IMR-90 (cell line): Measurements from ENCODE around the gene FABP7. TPM values are rescaled to one million over a fixed set of nuclear protein-coding genes. Genes with fewer than 3 reads are reported as not detected.

ENCODE experiments used
- ATAC-seq: fragments of 200-7000 bp; cut with Tn5 transposase; 2 replicates; pipeline ENCODE4 v1.9.1; 2020; ENCODE audit warnings: low read depth, mild to moderate bottlenecking, moderate library complexity
- BruUV-seq: library from RNA; stranded (reverse); fragments of 400-500 nt; replicated peaks from 2 replicates; lab custom pipeline; 2021; lab: Mats Ljungman, UMichigan
- CTCF ChIA-PET: fragments of 300-600 bp; formaldehyde crosslinking; extraction: SDS; loops from one replicate; lab custom pipeline; 2021; ENCODE audit warnings: antibody characterized with exemption; lab: Yijun Ruan, JAX
- POLR2A ChIA-PET: fragments of 300-600 bp; sonication (Branson Sonifier 250); formaldehyde crosslinking; loops from one replicate; lab custom pipeline; 2022; ENCODE audit warnings: antibody characterized with exemption; ENCODE audit not compliant: unreplicated experiment; lab: Charles Lee
- DNase-seq: peaks from one replicate; pipeline ENCODE4 v3.0.0; 2013
- H2AFZ ChIP-seq: replicated peaks from 2 replicates; pipeline ENCODE3; 2013; ENCODE audit warnings: low read length, mild to moderate bottlenecking; ENCODE audit not compliant: poor library complexity
- H2AK5ac ChIP-seq: 2 replicates; pipeline ENCODE4 v1.6.1; 2013; ENCODE audit warnings: low read depth, low read length, inconsistent platforms
- H2AK9ac ChIP-seq: replicated peaks from 2 replicates; pipeline ENCODE3; 2013; ENCODE audit warnings: mild to moderate bottlenecking, low read depth, low read length, moderate library complexity; ENCODE audit not compliant: poor library complexity
- H2BK120ac ChIP-seq: 2 replicates; pipeline ENCODE4 v1.6.1; 2013; ENCODE audit warnings: low read depth, low read length, inconsistent platforms
- H2BK15ac ChIP-seq: 3 replicates; pipeline ENCODE4 v1.6.1; 2013; ENCODE audit warnings: low read depth, low read length, inconsistent platforms
- H2BK20ac ChIP-seq: 2 replicates; pipeline ENCODE4 v1.6.1; 2013; ENCODE audit warnings: low read depth, mild to moderate bottlenecking, inconsistent platforms, low read length, moderate library complexity
- H2BK5ac ChIP-seq: 2 replicates; pipeline ENCODE4 v1.6.1; 2013; ENCODE audit warnings: mild to moderate bottlenecking, low read depth, low read length, inconsistent platforms; ENCODE audit not compliant: poor library complexity, severe bottlenecking
- H3K14ac ChIP-seq: replicated peaks from 2 replicates; pipeline ENCODE4 v1.6.1; 2013; ENCODE audit warnings: low read depth, low read length, inconsistent platforms
- H3K18ac ChIP-seq: 2 replicates; pipeline ENCODE4 v1.6.1; 2013; ENCODE audit warnings: low read depth, low read length, control low read depth
- H3K23ac ChIP-seq: 2 replicates; pipeline ENCODE4 v1.6.1; 2013; ENCODE audit warnings: low read depth, low read length, inconsistent platforms
- H3K27ac ChIP-seq: 2 replicates; pipeline ENCODE4 v1.5.1; 2013; ENCODE audit warnings: mild to moderate bottlenecking, control low read depth, low read length; ENCODE audit not compliant: insufficient read depth
- H3K27me3 ChIP-seq: 2 replicates; pipeline ENCODE4 v1.6.1; 2013; ENCODE audit warnings: low read length; ENCODE audit not compliant: control insufficient read depth, insufficient read depth
- H3K36me3 ChIP-seq: 2 replicates; pipeline ENCODE4 v1.6.1; 2013; ENCODE audit warnings: low read length, mixed read lengths; ENCODE audit not compliant: control insufficient read depth, insufficient read depth
- H3K4ac ChIP-seq: 2 replicates; pipeline ENCODE4 v1.6.1; 2013; ENCODE audit warnings: low read depth, low read length, inconsistent platforms
- H3K4me1 ChIP-seq: 2 replicates; pipeline ENCODE4 v1.6.1; 2013; ENCODE audit warnings: low read length, mixed read lengths; ENCODE audit not compliant: control insufficient read depth, insufficient read depth
- H3K4me2 ChIP-seq: 2 replicates; pipeline ENCODE4 v1.6.1; 2013; ENCODE audit warnings: low read depth, mild to moderate bottlenecking, control low read depth, low read length, moderate library complexity
- H3K4me3 ChIP-seq: 2 replicates; pipeline ENCODE4 v1.5.1; 2013; ENCODE audit warnings: low read depth, mild to moderate bottlenecking, control low read depth, low read length, moderate library complexity; ENCODE audit not compliant: insufficient read depth
- H3K56ac ChIP-seq: 2 replicates; pipeline ENCODE4 v1.6.1; 2013; ENCODE audit warnings: low read length, inconsistent platforms; ENCODE audit not compliant: insufficient read depth; ENCODE audit errors: extremely low read depth
- H3K79me1 ChIP-seq, 2 experiments: 2 replicates each; pipeline ENCODE4 v1.6.1; 2013; ENCODE audit warnings: low read length in 2 of 2, inconsistent platforms in 1 of 2, low read depth in 1 of 2
- H3K9ac ChIP-seq: 2 replicates; pipeline ENCODE4 v1.6.1; 2013; ENCODE audit warnings: low read depth, low read length, control low read depth
- H3K9me1 ChIP-seq: 2 replicates; pipeline ENCODE4 v1.6.1; 2013; ENCODE audit warnings: low read length, inconsistent platforms; ENCODE audit not compliant: insufficient read depth
- H3K9me3 ChIP-seq: 2 replicates; pipeline ENCODE4 v1.6.1; 2013; ENCODE audit warnings: low read length; ENCODE audit not compliant: control insufficient read depth, insufficient read depth
- H4K20me1 ChIP-seq: 2 replicates; pipeline ENCODE4 v1.6.1; 2013; ENCODE audit warnings: low read length, inconsistent platforms; ENCODE audit not compliant: insufficient read depth
- H4K5ac ChIP-seq: 2 replicates; pipeline ENCODE4 v1.6.1; 2013; ENCODE audit warnings: mild to moderate bottlenecking, low read depth, low read length, control low read depth
- H4K8ac ChIP-seq, 2 experiments: 2 replicates each; pipeline ENCODE4 v1.6.1; 2013; ENCODE audit warnings: low read depth in 2 of 2, low read length in 2 of 2, control low read depth in 1 of 2, inconsistent platforms in 1 of 2
- H4K91ac ChIP-seq: 2 replicates; pipeline ENCODE4 v1.6.1; 2013; ENCODE audit warnings: low read depth, low read length, inconsistent platforms; ENCODE audit not compliant: insufficient read depth
- BHLHE40 ChIP-seq: fragments of 150-350 bp; IDR thresholded peaks from 2 replicates; pipeline ENCODE4 v1.6.1; 2016; ENCODE audit warnings: mild to moderate bottlenecking, low read depth, low read length
- CEBPB ChIP-seq: IDR thresholded peaks from 2 replicates; pipeline ENCODE4 v1.6.1; 2012; ENCODE audit warnings: low read depth, low read length, improper control_type of control experiment
- FOS ChIP-seq: fragments of 150-350 bp; IDR thresholded peaks from 2 replicates; pipeline ENCODE4 v1.6.1; 2016; ENCODE audit warnings: low read depth, low read length
- MAFK ChIP-seq: IDR thresholded peaks from 2 replicates; pipeline ENCODE4 v1.6.1; 2012; ENCODE audit warnings: low read depth, low read length, improper control_type of control experiment
- RAD21 ChIP-seq: IDR thresholded peaks from 2 replicates; pipeline ENCODE4 v1.6.1; 2012; ENCODE audit warnings: low read length, improper control_type of control experiment
- RCOR1 ChIP-seq: IDR thresholded peaks from 2 replicates; pipeline ENCODE4 v1.6.1; 2012; ENCODE audit warnings: mild to moderate bottlenecking, low read length, improper control_type of control experiment; ENCODE audit not compliant: insufficient replicate concordance
- RFX5 ChIP-seq: IDR thresholded peaks from 2 replicates; pipeline ENCODE4 v1.8.0; 2012; ENCODE audit warnings: low read depth, mild to moderate bottlenecking, low read length, moderate library complexity
- WGBS, 2 experiments: methylation state at CpG; one replicate each; pipeline versions ENCODE4 v1.1.5 to v1.1.7; 2013; ENCODE audit warnings: missing lambda C conversion rate in 2 of 2; ENCODE audit not compliant: insufficient read length in 1 of 2; ENCODE audit errors: extremely low coverage in 2 of 2; 5-methylcytosine and 5-hydroxymethylcytosine counted together
- dilution Hi-C: fragments of 300-500 bp; cut with HindIII; formaldehyde crosslinking; loops from one replicate; pipeline ENCODE4 v1.14.3; 2018; ENCODE audit warnings: low sequenced_read_pairs; ENCODE audit not compliant: unreplicated experiment
- in situ Hi-C: fragments of 300-500 bp; cut with MboI; formaldehyde crosslinking; loops from 3 replicates; pipeline ENCODE4 v1.14.3; 2019; ENCODE audit warnings: low sequenced_read_pairs, inconsistent platforms, mixed read lengths
- intact Hi-C: fragments of 100-400 bp; cut with micrococcal nuclease; formaldehyde crosslinking; loops from 2 replicates; pipeline ENCODE4 v1.10.0; 2022
- polyA plus RNA-seq, 3 experiments: library from polyadenylated mRNA; depleted of rRNA; stranded (reverse); fragments of >200 nt; gene quantifications; 2 replicates each; pipeline ENCODE4 v1.2.3, GENCODE V29; 2012; ENCODE audit warnings: low replicate concordance in 1 of 3
- total RNA-seq: library from RNA; depleted of rRNA; stranded (reverse); fragments of >200 nt; gene quantifications from 2 replicates; pipeline ENCODE4 v1.2.3, GENCODE V29; 2012
- TF ChIP-seq, protein P1 (sequence below): fragments of 150-350 bp; IDR thresholded peaks from 2 replicates; pipeline ENCODE4 v1.6.1; 2016; ENCODE audit warnings: low read depth, mild to moderate bottlenecking, low read length, moderate library complexity, borderline replicate concordance

The FABP7 gene
- total and polyA plus RNA-seq, 2 of the 4 experiments (the other 2 are of a cell fraction), result not detected

DNA sequence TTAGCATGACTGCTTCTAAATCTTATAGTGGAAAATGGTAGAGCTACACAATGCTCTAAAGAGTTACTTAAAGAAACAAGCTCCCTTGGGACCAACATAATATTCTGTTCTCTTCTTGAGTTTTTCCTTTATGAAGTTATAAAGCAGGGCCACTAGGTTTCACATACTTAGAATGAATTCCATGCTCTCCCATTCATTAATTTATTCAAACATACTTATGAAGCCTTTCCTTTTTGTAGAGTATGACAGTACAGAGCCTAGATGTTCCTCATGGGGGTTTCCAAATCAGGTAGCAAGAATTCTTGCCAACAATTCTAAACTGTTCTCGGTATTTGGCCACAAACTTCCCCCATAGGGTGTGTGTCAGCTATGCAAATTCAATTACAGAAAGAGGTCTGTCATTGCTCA, 20.6 kb upstream of the FABP7 start:
- no peak overlapping the region for H3K4me2 ChIP-seq
- H3K56ac ChIP-seq, result no peak overlapping the region
- no peaks in the 10 kb centered on the region for H3K9me1 ChIP-seq
- H4K8ac ChIP-seq, result no peak overlapping the region
- H3K14ac ChIP-seq, result no peak overlapping the region
- POLR2A ChIA-PET, result no interaction called here
- no peak overlapping the region for H3K4me3 ChIP-seq
- intact Hi-C loops (no loop called here), in situ Hi-C loops (no loop called here), dilution Hi-C loops (no loop called here)
- no peak overlapping the region for H3K23ac ChIP-seq
- CTCF ChIA-PET, result no interaction called here
- no peaks in the 10 kb centered on the region for H3K79me1 ChIP-seq
- no peaks in the 10 kb centered on the region for H3K36me3 ChIP-seq
- H2BK5ac ChIP-seq, result no peak overlapping the region
- no peak overlapping the region for H2AFZ ChIP-seq
- ATAC-seq, result no peak
- no peak overlapping the region for H2AK9ac ChIP-seq
- H4K5ac ChIP-seq, result no peak overlapping the region
- H3K18ac ChIP-seq, result no peak overlapping the region
- no peak overlapping the region for H4K91ac ChIP-seq
- H3K4me1 ChIP-seq, result no peaks in the 10 kb centered on the region
- no peaks in the 10 kb centered on the region for H4K20me1 ChIP-seq
- no peak overlapping the region for H2BK15ac ChIP-seq
- H3K27me3 ChIP-seq, result no peaks in the 10 kb centered on the region
- no peak for DNase-seq
- TF ChIP-seq FOS, result no peak
- no peak for TF ChIP-seq RAD21
- TF ChIP-seq RFX5, result no peak
- TF ChIP-seq RCOR1, result no peak
- TF ChIP-seq BHLHE40, result no peak
- no peak for TF ChIP-seq MAFK
- TF ChIP-seq, protein P1, sequence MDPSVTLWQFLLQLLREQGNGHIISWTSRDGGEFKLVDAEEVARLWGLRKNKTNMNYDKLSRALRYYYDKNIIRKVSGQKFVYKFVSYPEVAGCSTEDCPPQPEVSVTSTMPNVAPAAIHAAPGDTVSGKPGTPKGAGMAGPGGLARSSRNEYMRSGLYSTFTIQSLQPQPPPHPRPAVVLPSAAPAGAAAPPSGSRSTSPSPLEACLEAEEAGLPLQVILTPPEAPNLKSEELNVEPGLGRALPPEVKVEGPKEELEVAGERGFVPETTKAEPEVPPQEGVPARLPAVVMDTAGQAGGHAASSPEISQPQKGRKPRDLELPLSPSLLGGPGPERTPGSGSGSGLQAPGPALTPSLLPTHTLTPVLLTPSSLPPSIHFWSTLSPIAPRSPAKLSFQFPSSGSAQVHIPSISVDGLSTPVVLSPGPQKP, result no peak
- no peak for TF ChIP-seq CEBPB
- no peak overlapping the region for H3K9ac ChIP-seq
- no peak overlapping the region for H3K4ac ChIP-seq
- WGBS, 2 experiments, result no CpG with 5 or more reads among the region's 1 CpG
- no peak overlapping the region for H2BK120ac ChIP-seq
- H2AK5ac ChIP-seq, result no peak overlapping the region
- BruUV-seq, result no TSS peak
- no peak overlapping the region for H2BK20ac ChIP-seq
- no peaks in the 10 kb centered on the region for H3K9me3 ChIP-seq
- H3K27ac ChIP-seq, result no peak overlapping the region
